ENCODE results near the gene ODF2L. TPM values are rescaled to one million over a fixed set of nuclear protein-coding genes. Genes with fewer than 3 reads are reported as not detected.

Gene ODF2L
- total and polyA plus RNA-seq, 4 donors, result 3.0 to 6.5 (median 5.2) TPM

GRCh38 chr1:86365896-86366295 lies 30.2 kb downstream of the ODF2L start:
- no peak overlapping the region for H3K4me3 ChIP-seq (ENCODE audit: low read depth in 1 of 3, low read length in 3 of 3)
- H3K27me3 ChIP-seq (ENCODE audit: control insufficient read depth in 4 of 4, insufficient read depth in 4 of 4, low read length in 3 of 4), result no peaks in the 10 kb centered on the region
- no peak for TF ChIP-seq ATF3 (IDR thresholded peaks at IDR 0.05)
- no peak for TF ChIP-seq SP1 (IDR thresholded peaks at IDR 0.05)
- no peaks in the 10 kb centered on the region for H3K4me1 ChIP-seq (ENCODE audit: control insufficient read depth in 4 of 4, insufficient read depth in 4 of 4, low read length in 3 of 4)
- H3K27ac ChIP-seq (ENCODE audit: low read depth in 1 of 2, low read length in 2 of 2), result no peak overlapping the region
- WGBS, result 91% methylated on average over 6 of the region's 6 CpGs
- no peak for DNase-seq (ENCODE audit: low spot score)
- no peaks in the 10 kb centered on the region for H3K9me3 ChIP-seq (ENCODE audit: control insufficient read depth in 4 of 4, low read length in 3 of 4)
- H3K9ac ChIP-seq (ENCODE audit: low read depth in 1 of 2, low read length in 2 of 2), result no peak overlapping the region
- H3K36me3 ChIP-seq (ENCODE audit: control insufficient read depth in 4 of 4, insufficient read depth in 3 of 4, low read depth in 1 of 4, low read length in 3 of 4), result no peaks in the 10 kb centered on the region

- Histone ChIP-seq H3K27me3 (ENCODE audit: control insufficient read depth in 4 of 4, insufficient read depth in 4 of 4, low read length in 3 of 4) (no peaks in the 10 kb centered on the region), H3K4me3 (ENCODE audit: low read depth in 1 of 3, low read length in 3 of 3) (no peak overlapping the region), H3K27ac (ENCODE audit: low read depth in 1 of 2, low read length in 2 of 2) (no peak overlapping the region), H3K36me3 (ENCODE audit: control insufficient read depth in 4 of 4, insufficient read depth in 3 of 4, low read depth in 1 of 4, low read length in 3 of 4) (no peaks in the 10 kb centered on the region), H3K9ac (ENCODE audit: low read depth in 1 of 2, low read length in 2 of 2) (no peak overlapping the region), H3K4me1 (ENCODE audit: control insufficient read depth in 4 of 4, insufficient read depth in 4 of 4, low read length in 3 of 4) (no peaks in the 10 kb centered on the region), H3K9me3 (ENCODE audit: control insufficient read depth in 4 of 4, low read length in 3 of 4) (no peaks in the 10 kb centered on the region)
- DNase-seq (ENCODE audit: low spot score), result no peak
- TF ChIP-seq EGR1 (IDR thresholded peaks at IDR 0.05; ENCODE audit: low read depth in 2 of 2), result no peak
- TF ChIP-seq HNF4G (IDR thresholded peaks at IDR 0.05), result no peak
- no peak for TF ChIP-seq RXRA (IDR thresholded peaks at IDR 0.05)
- no peak for TF ChIP-seq TAF1 (conservative IDR thresholded peaks at IDR 0.05)
- TF ChIP-seq CTCF (IDR thresholded peaks at IDR 0.05; ENCODE audit: low read depth, low read length, missing input control), result no peak
- no peak for TF ChIP-seq JUND (IDR thresholded peaks at IDR 0.05)
- WGBS, result 96% methylated on average over 4 of the region's 4 CpGs
These were observed 33.3 kb downstream of the ODF2L start for GRCh38 chr1:86362807-86363206.

GRCh38 chr1:86357796-86358195 lies 38.3 kb downstream of the ODF2L start:
- Histone ChIP-seq H3K4me3 (ENCODE audit: low read depth in 1 of 3, low read length in 3 of 3) (no peak overlapping the region), H3K9me3 (ENCODE audit: control insufficient read depth in 4 of 4, low read length in 3 of 4) (no peaks in the 10 kb centered on the region), H3K4me1 (ENCODE audit: control insufficient read depth in 4 of 4, insufficient read depth in 4 of 4, low read length in 3 of 4) (no peaks in the 10 kb centered on the region), H3K27ac (ENCODE audit: low read depth in 1 of 2, low read length in 2 of 2) (no peak overlapping the region), H3K9ac (ENCODE audit: low read depth in 1 of 2, low read length in 2 of 2) (no peak overlapping the region), H3K27me3 (ENCODE audit: control insufficient read depth in 4 of 4, insufficient read depth in 4 of 4, low read length in 3 of 4) (no peaks in the 10 kb centered on the region), H3K36me3 (ENCODE audit: control insufficient read depth in 4 of 4, insufficient read depth in 3 of 4, low read depth in 1 of 4, low read length in 3 of 4) (peaks cover 0 to 17% (median 6%) of the 10 kb centered on the region in 4 donors)
- DNase-seq (ENCODE audit: low spot score), result no peak
- WGBS, result 90% methylated on average over 5 of the region's 5 CpGs
- TF ChIP-seq YY1 (IDR thresholded peaks at IDR 0.05) (no peak), JUND (IDR thresholded peaks at IDR 0.05) (no peak), CTCF (IDR thresholded peaks at IDR 0.05; ENCODE audit: low read depth, low read length, missing input control) (no peak), ZBTB33 (IDR thresholded peaks at IDR 0.05) (no peak), REST (IDR thresholded peaks at IDR 0.05) (no peak), NR2F2 (IDR thresholded peaks at IDR 0.05) (no peak), RXRA (IDR thresholded peaks at IDR 0.05) (no peak), EGR1 (IDR thresholded peaks at IDR 0.05; ENCODE audit: low read depth in 2 of 2) (no peak), HNF4A (conservative IDR thresholded peaks at IDR 0.05) (no peak), FOXA1 (IDR thresholded peaks at IDR 0.05) (no peak), TAF1 (conservative IDR thresholded peaks at IDR 0.05) (no peak)
